Gastroesophageal sphincter (tissue), 3 donors: Measurements from ENCODE around the gene TNS1.

Experiments used
- CTCF ChIP-seq, 4 experiments: fragments of 200-600 bp in 2 of 4; fragments of 450-650 bp in 2 of 4; sonication (generic) in 1 of 4; IDR thresholded peaks; one replicate each; pipeline ENCODE4 v1.5.1; 2017 to 2019; ENCODE audit warnings: antibody characterized with exemption in 4 of 4, mild to moderate bottlenecking in 2 of 4, moderate library complexity in 2 of 4
- EP300 ChIP-seq: sonication (generic); formaldehyde crosslinking; IDR thresholded peaks from one replicate; pipeline ENCODE4 v1.6.1; 2017; ENCODE audit warnings: antibody characterized with exemption, mild to moderate bottlenecking
- POLR2A ChIP-seq, 2 donors: fragments of 450-650 bp; IDR thresholded peaks; one replicate each; pipeline ENCODE4 v1.6.1; 2017; ENCODE audit warnings: antibody characterized with exemption in 2 of 2, mild to moderate bottlenecking in 2 of 2, moderate library complexity in 1 of 2
- POLR2AphosphoS5 ChIP-seq: sonication (generic); formaldehyde crosslinking; IDR thresholded peaks from one replicate; pipeline ENCODE4 v1.6.1; 2017; ENCODE audit warnings: antibody characterized with exemption

GRCh38 chr2:218032336-218033171, 29.8 kb upstream of the TNS1 start:
- TF ChIP-seq CTCF (IDR thresholded peaks at IDR 0.05) (no peak), POLR2A (IDR thresholded peaks at IDR 0.05) (no peak), EP300 (no peak), POLR2AphosphoS5 (no peak)
